ENCODE results near the gene GAR1.

GRCh38 chr4:109850601-109851000 lies 35.0 kb downstream of the GAR1 start:
- no peak for TF ChIP-seq CTCF (IDR thresholded peaks at IDR 0.05)
- TF ChIP-seq POLR2A (IDR thresholded peaks at IDR 0.05), result no peak
